NCI-H774 (cell line): Measurements from ENCODE around the gene ESYT2.
"Not testable (repeated sequence)": the region's sequence is repeated elsewhere in the genome, so short reads cannot be mapped to it uniquely, and the experiment has no call there.

ENCODE experiments used
- DNase-seq: peaks from one replicate; lab custom pipeline; 2025; lab: John Stamatoyannopoulos, UW

The ESYT2 gene

GRCh38 chr7:158829342-158830210 lies at the start of gene ESYT2:
TSS of gene ESYT2 (minus strand) at chr7:158829509. CDS start at chr7:158829418, 91 bp downstream.
- peak; percentile 95 for DNase-seq

GRCh38 chr7:158878151-158879079 lies 49.1 kb upstream of the ESYT2 start:
- peak; percentile 67 for DNase-seq

GRCh38 chr7:158876984-158877383 lies 47.7 kb upstream of the ESYT2 start:
- DNase-seq = no peak

GRCh38 chr7:158869876-158870275 lies 40.6 kb upstream of the ESYT2 start:
- no peak for DNase-seq

- DNase-seq = no peak
These were observed 39.6 kb upstream of the ESYT2 start for GRCh38 chr7:158868764-158869410.

GRCh38 chr7:158867214-158867984 lies 38.1 kb upstream of the ESYT2 start:
- no peak for DNase-seq

- no peak for DNase-seq
These were observed 36.7 kb upstream of the ESYT2 start for GRCh38 chr7:158865977-158866376.

GRCh38 chr7:158865462-158865922 lies 36.2 kb upstream of the ESYT2 start:
- DNase-seq = no peak

GRCh38 chr7:158864833-158865232 lies 35.5 kb upstream of the ESYT2 start:
- no peak for DNase-seq

GRCh38 chr7:158864507-158864820 lies 35.2 kb upstream of the ESYT2 start:
- no peak for DNase-seq

- peak; percentile 25 for DNase-seq
These were observed 34.5 kb upstream of the ESYT2 start for GRCh38 chr7:158863611-158864506.

- not testable (repeated sequence) for DNase-seq
These were observed 33.8 kb upstream of the ESYT2 start for GRCh38 chr7:158862985-158863610.

GRCh38 chr7:158861936-158862704 lies 32.8 kb upstream of the ESYT2 start:
- DNase-seq = no peak

- DNase-seq = no peak
These were observed 31.9 kb upstream of the ESYT2 start for GRCh38 chr7:158861004-158861787.

GRCh38 chr7:158860394-158860793 lies 31.1 kb upstream of the ESYT2 start:
- no peak for DNase-seq

- DNase-seq = no peak
These were observed 29.5 kb upstream of the ESYT2 start for GRCh38 chr7:158858592-158859503.
